NT2/D1 (cell line): ENCODE measurements around the gene RBMS3.
"Not testable (repeated sequence)": the region's sequence is repeated elsewhere in the genome, so short reads cannot be mapped to it uniquely, and the experiment has no call there.

Source experiments
- DNase-seq: peaks from one replicate; pipeline ENCODE4 v3.0.0-alpha.2; 2011; ENCODE audit warnings: low read depth, low spot score
- H3K27me3 ChIP-seq: 2 replicates; pipeline ENCODE4 v1.6.0; 2011; ENCODE audit warnings: mild to moderate bottlenecking; ENCODE audit not compliant: insufficient read length, insufficient read depth
- H3K36me3 ChIP-seq: 2 replicates; pipeline ENCODE4 v1.6.1; 2011; ENCODE audit warnings: mild to moderate bottlenecking, low read length, mixed read lengths; ENCODE audit not compliant: insufficient read depth, insufficient read length
- H3K4me1 ChIP-seq: 2 replicates; pipeline ENCODE4 v1.5.1; 2011; ENCODE audit not compliant: insufficient read depth, insufficient read length
- H3K4me3 ChIP-seq: 2 replicates; pipeline ENCODE4 v1.5.1; 2011; ENCODE audit warnings: low read depth; ENCODE audit not compliant: insufficient read length
- H3K9ac ChIP-seq: 2 replicates; pipeline ENCODE4 v1.6.0; 2011; ENCODE audit warnings: low read depth; ENCODE audit not compliant: insufficient read length
- H3K9me3 ChIP-seq: 2 replicates; pipeline ENCODE4 v1.5.1; 2011; ENCODE audit warnings: mild to moderate bottlenecking, low read length; ENCODE audit not compliant: insufficient read depth
- SUZ12 ChIP-seq: IDR thresholded peaks from 2 replicates; pipeline ENCODE4 v1.6.1; 2011; ENCODE audit not compliant: insufficient read length, insufficient read depth; ENCODE audit errors: extremely low read depth
- YY1 ChIP-seq: IDR thresholded peaks from 2 replicates; pipeline ENCODE4 v1.6.1; 2011; ENCODE audit not compliant: insufficient read length, insufficient read depth
- ZNF274 ChIP-seq: IDR thresholded peaks from 2 replicates; pipeline ENCODE4 v1.6.1; 2011; ENCODE audit warnings: mild to moderate bottlenecking, low read depth, low read length

RBMS3 gene

GRCh38 chr3:30017901-30018300 is 737.0 kb downstream of the RBMS3 start:
- Histone ChIP-seq H3K9me3 (no peaks in the 10 kb centered on the region), H3K4me1 (no peaks in the 10 kb centered on the region), H3K36me3 (no peaks in the 10 kb centered on the region), H3K27me3 (no peaks in the 10 kb centered on the region), H3K4me3 (no peak overlapping the region), H3K9ac (no peak overlapping the region)
- no peak for TF ChIP-seq ZNF274
- TF ChIP-seq YY1 = no peak
- no peak for TF ChIP-seq SUZ12
- no peak for DNase-seq

- H3K4me1 ChIP-seq = no peaks in the 10 kb centered on the region
- no peak for DNase-seq
- TF ChIP-seq YY1 (no peak), SUZ12 (no peak), ZNF274 (no peak)
- H3K9ac ChIP-seq = no peak overlapping the region
- H3K4me3 ChIP-seq = no peak overlapping the region
- no peaks in the 10 kb centered on the region for H3K9me3 ChIP-seq
- no peaks in the 10 kb centered on the region for H3K36me3 ChIP-seq
- no peaks in the 10 kb centered on the region for H3K27me3 ChIP-seq
Measured at GRCh38 chr3:30020380-30020779, 739.5 kb downstream of the RBMS3 start.

GRCh38 chr3:30024466-30024865 is 743.6 kb downstream of the RBMS3 start:
- no peak for TF ChIP-seq SUZ12
- TF ChIP-seq YY1 = no peak
- TF ChIP-seq ZNF274 = no peak
- Histone ChIP-seq H3K9me3 (no peaks in the 10 kb centered on the region), H3K4me3 (no peak overlapping the region), H3K9ac (no peak overlapping the region), H3K36me3 (no peaks in the 10 kb centered on the region), H3K4me1 (no peaks in the 10 kb centered on the region), H3K27me3 (no peaks in the 10 kb centered on the region)
- DNase-seq = no peak

GRCh38 chr3:30026851-30027250 is 746.0 kb downstream of the RBMS3 start:
- DNase-seq = no peak
- no peaks in the 10 kb centered on the region for H3K27me3 ChIP-seq
- no peaks in the 10 kb centered on the region for H3K4me1 ChIP-seq
- no peak overlapping the region for H3K4me3 ChIP-seq
- TF ChIP-seq YY1 (no peak), ZNF274 (no peak), SUZ12 (no peak)
- H3K36me3 ChIP-seq = no peaks in the 10 kb centered on the region
- H3K9ac ChIP-seq = no peak overlapping the region
- no peaks in the 10 kb centered on the region for H3K9me3 ChIP-seq

- DNase-seq = no peak
Measured at GRCh38 chr3:30034246-30034991, 753.5 kb downstream of the RBMS3 start.

GRCh38 chr3:30035935-30036567 is 755.2 kb downstream of the RBMS3 start:
- Histone ChIP-seq H3K36me3 (no peaks in the 10 kb centered on the region), H3K27me3 (no peaks in the 10 kb centered on the region), H3K4me3 (no peak overlapping the region), H3K9me3 (no peaks in the 10 kb centered on the region), H3K9ac (no peak overlapping the region), H3K4me1 (no peaks in the 10 kb centered on the region)
- TF ChIP-seq SUZ12 = no peak
- TF ChIP-seq YY1 = no peak
- no peak for TF ChIP-seq ZNF274
- DNase-seq = no peak

More at GRCh38 chr3:30034246-30034991, 753.5 kb downstream of the RBMS3 start:
- H3K27me3 ChIP-seq = no peaks in the 10 kb centered on the region
- TF ChIP-seq YY1 = no peak
- no peak for TF ChIP-seq SUZ12
- no peak for TF ChIP-seq ZNF274
- no peaks in the 10 kb centered on the region for H3K9me3 ChIP-seq
- no peak overlapping the region for H3K9ac ChIP-seq
- H3K4me1 ChIP-seq = no peaks in the 10 kb centered on the region
- H3K36me3 ChIP-seq = no peaks in the 10 kb centered on the region
- H3K4me3 ChIP-seq = no peak overlapping the region

GRCh38 chr3:30040126-30040525 is 759.3 kb downstream of the RBMS3 start:
- Histone ChIP-seq H3K36me3 (no peaks in the 10 kb centered on the region), H3K9ac (no peak overlapping the region), H3K4me3 (no peak overlapping the region), H3K9me3 (no peaks in the 10 kb centered on the region), H3K27me3 (no peaks in the 10 kb centered on the region), H3K4me1 (no peaks in the 10 kb centered on the region)
- no peak for TF ChIP-seq YY1
- no peak for TF ChIP-seq ZNF274
- no peak for TF ChIP-seq SUZ12
- DNase-seq = no peak

- not testable (repeated sequence) for H3K4me3 ChIP-seq, H3K9me3 ChIP-seq, H3K27me3 ChIP-seq, H3K4me1 ChIP-seq, H3K36me3 ChIP-seq, DNase-seq, H3K9ac ChIP-seq
Measured at GRCh38 chr3:30041481-30041880, 760.6 kb downstream of the RBMS3 start.
